Right kidney (tissue), 1 donor: ENCODE measurements around the gene NKAIN2.
"Not testable (repeated sequence)": the region's sequence is repeated elsewhere in the genome, so short reads cannot be mapped to it uniquely, and the experiment has no call there.

Source experiments
- DNase-seq: peaks from one replicate; pipeline ENCODE4 v3.0.0-alpha.2; 2016

NKAIN2 gene

DNA sequence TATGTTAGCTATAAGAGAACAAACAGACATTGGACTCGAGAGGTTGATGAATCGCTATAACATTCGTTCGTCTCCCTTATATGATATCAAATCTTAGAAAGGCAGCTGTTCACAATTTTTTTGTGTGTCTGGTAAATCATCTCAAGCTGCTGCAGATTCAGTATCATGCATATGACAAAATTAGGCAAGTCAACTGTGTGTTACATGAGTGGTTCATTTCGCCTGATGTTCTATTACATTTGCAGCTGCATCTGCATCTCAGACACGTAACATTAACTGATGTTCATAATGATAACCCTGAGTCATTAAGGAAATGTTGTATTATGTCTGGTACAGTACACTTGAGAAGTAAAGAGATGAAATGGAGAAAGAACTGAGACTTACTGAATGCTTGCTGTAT, 92.1 kb downstream of the NKAIN2 start:
- no peak for DNase-seq

DNA sequence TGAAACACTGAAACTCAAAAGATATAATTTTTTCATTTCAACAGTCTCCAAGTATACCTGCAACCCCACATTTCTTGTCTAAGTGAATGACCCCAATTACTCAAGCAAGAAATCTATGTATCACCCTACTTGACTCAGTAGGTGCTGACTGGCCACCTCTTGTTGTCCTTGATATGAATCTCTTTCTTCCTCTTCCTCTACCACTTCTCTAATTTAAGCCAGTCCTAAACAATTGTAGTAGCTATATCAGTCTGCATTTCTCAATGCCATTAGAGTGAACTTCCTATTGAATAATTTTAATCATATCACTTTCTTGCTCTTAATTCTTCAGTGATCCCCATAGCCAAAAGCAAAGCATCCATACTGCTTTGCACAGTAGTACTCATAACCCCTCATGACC, 93.2 kb downstream of the NKAIN2 start:
- DNase-seq: no peak

DNA sequence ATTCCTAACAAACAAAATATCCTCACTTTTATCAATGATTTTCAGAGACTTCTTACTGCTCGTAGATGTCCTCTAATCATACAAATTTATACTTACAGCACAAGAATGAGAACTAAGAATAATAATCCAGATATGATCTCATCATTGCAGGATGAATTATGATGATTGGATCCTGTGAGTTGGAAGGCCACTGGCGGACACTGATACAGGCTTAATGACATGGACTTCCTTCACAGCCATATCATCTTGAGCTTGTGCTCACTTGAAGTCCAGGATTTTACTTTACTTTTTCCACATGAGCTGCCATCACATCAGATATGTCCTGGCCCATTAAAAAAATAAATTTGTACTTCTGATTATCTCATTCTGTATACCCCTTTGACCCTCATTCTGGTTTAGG, 94.3 kb downstream of the NKAIN2 start:
- no peak for DNase-seq

DNA sequence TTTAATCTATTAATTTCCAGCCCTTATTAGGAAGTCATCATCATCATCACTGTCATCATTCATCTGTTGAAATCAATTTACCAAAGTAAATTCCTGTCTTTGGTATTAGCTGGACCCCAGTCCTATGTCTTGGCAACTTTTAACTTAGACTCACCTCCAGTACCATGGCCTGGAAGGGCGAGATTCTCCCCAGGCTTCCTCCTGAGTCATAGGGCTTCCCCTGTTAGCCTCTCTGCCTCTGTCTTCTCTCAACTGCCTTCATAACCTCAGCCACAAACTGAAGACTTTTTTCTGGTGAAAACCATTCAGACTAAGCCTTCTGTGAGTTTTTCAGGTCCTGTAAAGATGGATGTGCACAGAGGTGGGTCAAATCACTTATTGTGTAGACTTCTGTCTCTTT, 95.0 kb downstream of the NKAIN2 start:
- no peak for DNase-seq

DNA sequence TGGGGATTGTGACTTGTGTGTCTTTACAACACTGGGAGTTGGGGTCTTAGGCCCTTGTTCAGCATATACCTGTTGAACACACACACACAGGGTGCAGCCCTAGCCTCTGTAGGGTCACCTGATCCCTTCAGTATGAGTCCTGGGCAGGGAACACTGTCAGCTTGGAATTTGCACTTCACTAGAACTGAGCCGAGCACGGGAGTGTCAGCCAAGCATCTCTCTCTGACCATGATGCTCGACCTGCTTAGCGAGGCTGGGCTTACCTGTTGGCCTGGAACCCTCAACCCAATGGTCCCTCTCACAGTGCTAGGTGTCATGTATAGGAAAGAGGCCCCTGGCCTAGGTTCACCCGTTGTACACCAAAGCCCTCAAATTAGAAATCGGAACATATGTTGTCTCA, 96.1 kb downstream of the NKAIN2 start:
- DNase-seq: no peak

DNA sequence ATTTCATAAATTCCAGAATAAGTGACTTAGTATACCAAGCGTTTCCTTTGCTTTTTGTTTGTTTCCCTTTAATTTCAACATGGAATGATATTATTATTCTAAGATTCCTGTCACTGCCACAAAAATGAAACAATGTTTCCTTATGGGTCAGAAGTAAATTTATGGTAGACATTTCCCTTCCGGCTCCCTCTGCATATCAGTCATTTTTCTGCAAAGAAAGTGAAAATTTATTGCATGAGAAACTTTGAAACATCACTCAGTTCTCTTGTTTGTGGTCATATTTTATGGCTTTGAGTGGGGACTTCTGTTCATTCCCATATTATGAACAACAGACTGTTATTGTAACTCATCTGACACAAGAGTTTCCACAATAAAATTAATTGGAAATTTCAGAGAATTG, 97.8 kb downstream of the NKAIN2 start:
- no peak for DNase-seq

DNA sequence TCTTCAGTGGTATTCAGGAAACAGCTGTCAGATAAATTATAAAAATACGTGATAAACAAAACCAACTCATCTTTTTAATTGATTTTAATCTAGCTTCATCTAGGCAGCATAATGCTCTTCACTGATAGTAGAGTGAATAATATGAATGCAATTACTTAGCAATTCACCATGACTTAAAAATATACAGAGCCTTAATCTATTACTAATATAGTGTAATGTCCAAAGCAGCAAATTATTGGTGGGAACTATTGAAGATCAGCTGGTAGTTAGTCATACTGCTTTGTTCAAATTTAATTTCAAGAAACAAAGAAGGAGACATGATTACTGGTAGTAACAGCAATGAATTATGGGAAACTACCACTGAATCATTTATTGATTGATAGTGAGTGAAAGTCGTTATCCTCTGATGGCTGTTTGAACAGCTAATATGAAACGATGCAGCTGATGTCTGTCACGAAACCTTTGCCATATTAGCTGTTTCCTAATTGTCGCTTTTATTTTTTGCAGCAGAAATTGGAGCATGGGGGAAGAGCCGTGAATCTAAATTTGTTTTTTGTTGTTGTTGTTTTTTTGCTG, 99.2 kb downstream of the NKAIN2 start:
- DNase-seq: no peak

DNA sequence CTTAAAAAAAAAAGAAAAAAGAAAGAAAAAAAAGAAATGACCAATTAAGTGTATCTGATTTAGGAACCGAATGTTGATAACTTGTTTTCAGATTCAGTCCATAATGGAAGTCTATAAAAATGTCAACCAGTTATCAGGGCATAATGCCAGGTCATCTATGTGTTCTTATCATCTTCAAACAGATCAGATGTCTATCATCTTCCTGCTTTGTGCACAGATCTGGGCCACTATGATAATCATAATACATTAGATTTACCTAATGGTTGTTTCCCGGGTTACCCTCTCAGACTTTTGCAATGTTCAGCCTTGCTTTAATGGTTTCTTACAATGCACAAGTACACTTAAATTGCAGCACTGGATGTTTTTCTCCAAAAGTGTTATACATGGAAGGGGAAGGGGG, 100.6 kb downstream of the NKAIN2 start:
- DNase-seq: no peak

DNA sequence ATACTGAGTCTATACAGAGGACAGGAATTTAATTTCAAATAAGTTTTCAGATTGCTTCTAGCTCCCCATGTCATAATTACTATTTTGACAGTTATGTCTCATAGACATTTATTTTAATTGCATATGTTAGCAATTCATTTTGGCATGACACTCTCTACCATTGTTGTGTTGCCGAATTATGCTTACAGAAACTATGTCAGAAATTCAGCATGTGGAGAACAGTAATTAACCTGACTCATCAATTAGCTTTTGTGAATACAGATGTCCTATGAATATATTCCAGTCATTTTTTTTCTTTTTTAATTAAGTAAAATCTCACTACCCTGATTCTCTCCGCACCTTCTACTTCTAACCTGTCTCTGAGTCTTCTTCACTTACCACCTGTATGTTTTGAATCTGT, 105.1 kb downstream of the NKAIN2 start:
- no peak for DNase-seq

DNA sequence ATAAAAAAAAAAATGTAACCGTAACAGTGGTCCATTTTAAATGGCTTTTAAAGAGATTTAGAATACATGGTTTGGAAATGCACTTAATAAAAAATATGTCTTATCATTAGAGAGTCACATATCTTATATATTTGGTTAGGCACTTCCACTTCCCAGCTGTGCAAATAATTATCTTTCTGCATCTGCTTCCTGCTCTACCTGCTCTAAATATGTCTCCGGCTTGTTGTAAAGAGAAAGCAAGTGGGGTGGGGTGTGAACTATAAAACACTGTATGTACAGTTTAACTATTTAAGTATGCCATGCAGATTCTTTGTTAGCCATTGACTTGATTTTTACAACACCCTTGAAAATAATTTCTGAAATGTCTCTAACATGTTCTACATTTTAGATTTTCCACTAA, 106.3 kb downstream of the NKAIN2 start:
- no peak for DNase-seq

DNA sequence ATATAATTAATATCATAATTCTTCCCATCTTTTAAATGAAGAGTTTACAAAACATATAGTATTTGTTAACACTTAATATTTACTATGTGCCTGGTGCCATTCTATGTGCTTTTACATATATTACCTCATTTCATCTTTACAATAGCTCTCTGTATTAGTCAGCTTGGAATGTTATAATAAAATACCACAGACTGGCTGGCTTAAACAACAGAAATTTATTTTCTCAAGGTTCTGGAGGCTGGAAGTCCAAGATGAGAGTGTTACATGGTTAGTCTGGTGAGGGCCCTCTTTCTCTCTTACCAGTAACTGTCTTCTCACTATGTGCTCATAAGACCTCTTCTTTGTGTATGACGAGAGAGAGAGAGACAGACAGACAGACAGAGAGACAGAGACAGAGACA, 110.2 kb downstream of the NKAIN2 start:
- DNase-seq: no peak

DNA sequence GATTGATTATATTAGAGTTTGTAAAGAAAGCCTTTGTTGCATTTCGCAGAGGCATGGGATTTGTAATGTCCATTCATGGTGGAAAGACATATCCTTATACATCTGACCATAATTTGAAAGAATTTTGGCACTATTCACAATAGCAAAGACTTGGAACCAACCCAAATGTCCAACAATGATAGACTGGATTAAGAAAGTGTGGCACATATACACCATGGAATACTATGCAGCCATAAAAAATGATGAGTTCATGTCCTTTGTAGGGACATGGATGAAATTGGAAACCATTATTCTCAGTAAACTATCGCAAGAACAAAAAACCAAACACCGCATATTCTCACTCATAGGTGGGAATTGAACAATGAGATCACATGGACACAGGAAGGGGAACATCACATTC, 119.7 kb downstream of the NKAIN2 start:
- not testable (repeated sequence) for DNase-seq

DNA sequence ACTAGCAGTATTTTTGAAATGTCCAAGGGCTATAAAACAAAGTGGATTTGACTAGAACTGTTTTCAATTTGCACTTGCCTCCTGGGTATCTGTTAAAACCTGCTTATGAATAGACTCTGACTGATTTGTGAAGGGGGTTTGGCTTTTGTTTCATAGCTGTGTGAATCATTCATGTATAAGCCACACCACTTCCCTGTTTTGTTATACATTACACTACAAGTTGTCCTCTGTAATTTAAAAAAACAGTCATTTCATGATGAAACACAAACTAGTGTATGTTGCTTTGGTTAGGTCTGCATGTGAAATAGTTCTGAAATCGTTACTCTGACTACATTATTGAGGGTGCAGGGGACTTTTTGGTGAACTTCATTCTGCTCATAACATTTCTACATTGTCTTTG, 121.7 kb downstream of the NKAIN2 start:
- no peak for DNase-seq

DNA sequence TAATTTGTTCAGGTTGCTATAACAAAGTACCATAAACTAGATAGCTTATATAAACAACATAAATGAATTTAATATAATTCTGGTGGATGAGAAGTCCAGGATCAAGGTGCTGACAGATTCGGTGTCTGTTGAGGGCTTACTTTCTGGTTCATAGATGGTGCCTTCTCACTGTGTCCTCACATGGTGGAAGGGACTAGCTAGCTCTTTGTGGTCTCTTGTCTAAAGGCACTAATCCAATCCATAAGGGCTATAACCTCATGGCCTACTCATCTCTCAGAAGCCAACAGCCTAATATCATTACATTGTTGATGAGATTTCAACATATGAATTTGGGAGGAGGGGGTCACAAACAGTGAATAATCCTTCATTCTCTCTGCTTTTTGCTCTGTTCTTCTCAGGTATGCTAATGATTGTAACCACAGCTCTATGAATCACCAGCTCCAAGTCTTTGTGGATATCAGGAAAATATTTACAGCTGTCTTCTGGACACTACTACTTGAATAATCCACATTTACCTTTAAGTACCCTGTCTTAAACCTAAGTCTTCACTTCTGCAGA, 122.3 kb downstream of the NKAIN2 start:
- DNase-seq: no peak

DNA sequence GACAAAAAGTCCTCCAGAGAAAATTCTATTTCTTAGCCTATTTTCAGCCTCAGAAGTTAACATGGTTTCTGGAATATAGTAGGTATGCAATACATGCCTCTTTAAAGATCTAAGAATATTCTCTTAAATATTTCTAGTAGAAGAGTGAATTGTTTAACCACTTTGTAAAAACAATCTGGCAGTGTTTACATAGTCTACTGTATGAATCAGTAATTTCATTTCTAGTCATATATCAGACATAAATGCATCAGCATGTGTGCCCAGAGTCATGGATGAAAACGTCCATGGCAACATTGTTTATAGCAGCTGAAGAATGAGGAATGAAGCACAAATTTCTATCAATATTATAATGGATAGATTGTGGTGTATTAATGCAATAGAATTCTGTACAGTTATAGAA, 124.9 kb downstream of the NKAIN2 start:
- DNase-seq: no peak

DNA sequence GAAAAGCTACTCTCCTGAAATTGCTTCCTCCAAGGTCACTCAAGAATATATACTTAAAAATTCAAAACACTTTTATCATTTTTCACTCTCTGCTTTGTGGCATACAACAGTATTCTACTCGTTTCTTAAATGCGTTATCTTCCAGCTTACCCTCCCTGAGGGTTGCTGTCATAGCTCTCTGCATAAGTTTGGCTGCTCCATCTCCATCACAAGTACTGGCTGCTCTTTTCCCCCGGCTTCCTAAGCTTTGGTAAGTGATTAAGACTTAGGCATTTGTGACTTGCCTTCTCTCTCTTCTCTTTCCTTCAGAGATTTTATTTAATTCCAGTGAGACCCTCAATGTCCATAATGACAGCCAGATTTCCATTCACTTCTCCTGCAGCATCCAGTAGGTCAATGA, 128.3 kb downstream of the NKAIN2 start:
- DNase-seq: no peak

DNA sequence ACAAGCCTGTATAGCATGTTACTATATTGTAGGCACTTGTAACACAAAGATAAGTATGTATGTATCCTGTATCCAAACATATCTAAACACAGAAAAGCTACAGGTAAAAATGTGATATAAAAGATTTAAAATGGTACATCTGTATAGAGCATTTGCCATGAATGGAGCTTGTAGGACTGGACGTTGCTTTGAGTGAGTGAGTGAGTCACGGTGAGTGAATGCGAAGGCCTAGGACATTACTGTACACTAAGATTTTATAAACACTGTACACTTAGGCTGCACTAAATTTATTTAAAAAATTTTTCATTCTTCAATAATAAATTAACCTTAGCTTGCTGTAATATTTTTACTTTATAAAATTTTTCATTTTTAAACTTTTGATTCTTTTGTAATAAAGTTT, 136.9 kb downstream of the NKAIN2 start:
- no peak for DNase-seq

DNA sequence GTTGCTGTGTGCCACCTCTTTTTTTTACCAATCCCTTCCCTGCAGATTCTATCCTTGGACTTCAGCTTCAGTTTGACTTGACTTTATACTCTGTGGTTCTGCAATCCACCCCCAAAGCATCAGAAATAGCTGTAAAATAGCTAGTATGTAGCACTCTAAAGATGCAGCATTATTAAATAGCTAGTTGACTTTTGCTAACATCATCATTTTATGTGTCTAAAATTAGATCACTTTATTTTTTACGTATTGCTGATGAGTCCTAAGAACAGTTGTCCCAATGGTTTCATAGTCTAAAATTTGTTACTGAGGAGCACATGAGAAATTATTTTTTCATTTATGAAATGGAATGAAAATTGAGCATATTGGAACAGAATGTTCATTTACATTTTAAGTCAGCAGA, 138.2 kb downstream of the NKAIN2 start:
- DNase-seq: no peak

DNA sequence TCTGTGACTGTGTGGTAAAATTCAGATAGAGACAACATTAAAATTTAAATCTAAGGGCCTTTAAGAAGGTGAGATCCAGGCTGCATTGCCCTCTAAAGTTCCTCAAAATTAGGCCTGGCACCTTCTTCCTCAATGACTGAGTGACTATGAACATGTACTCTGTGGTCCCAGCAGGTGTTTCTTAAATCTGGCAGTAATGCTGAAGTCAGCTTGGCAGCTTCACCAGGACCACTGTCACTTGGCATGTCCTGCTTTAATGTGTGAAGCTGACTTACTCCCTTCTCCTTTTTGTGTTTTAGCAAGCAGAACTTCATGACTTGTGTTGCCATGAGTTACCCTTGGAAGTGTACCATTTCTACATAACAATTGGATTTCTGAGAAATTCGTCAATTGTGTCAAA, 141.7 kb downstream of the NKAIN2 start:
- no peak for DNase-seq

DNA sequence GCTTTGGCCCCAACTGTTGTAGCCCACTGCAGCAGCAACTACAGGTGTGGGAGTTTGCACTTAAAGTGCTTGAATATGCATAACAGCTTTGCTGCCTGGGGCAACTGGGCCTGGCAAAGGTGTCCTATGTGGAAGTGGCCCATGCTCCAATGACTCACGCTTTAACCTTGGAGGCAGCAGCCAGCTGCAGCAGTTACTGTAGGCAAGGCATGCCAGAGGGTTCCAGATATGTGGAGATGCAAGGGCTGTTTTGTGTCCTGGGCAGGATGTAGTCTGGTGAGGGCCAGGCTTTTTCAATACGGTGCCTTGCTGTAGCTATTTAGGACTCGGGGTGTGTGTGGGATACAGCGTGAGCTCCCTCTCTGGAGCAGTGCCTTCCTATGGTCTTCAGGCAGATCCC, 150.3 kb downstream of the NKAIN2 start:
- DNase-seq: no peak

DNA sequence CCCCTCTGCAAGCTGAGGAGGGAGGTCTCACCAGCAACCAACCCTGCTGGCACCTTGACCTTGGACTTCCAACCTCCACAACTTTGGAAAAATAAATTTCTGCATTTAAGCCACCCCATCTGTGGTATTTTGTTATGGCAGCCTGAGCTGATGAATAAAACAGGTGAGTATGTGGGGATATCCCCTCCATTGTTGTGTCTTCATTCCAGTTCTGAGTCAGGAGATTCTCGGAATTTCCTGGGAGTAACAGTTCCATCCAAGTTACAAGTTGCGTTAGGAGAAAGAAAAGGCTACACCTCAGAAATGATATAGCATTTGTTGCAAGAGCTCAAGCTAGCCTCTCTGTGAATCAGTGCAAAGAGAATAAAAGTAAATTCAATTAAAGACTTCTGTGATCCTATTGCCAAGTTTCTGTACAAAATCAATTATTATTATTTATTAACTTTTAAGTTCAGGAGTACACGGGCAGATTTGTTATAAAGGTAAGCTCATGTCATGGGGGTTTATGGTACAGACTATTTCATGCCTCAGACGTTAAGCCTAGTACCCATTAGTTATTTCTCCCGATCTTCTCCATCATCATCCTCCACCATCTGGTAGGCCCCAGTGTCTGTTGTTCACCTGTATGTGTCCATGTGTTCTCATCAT, 153.0 kb downstream of the NKAIN2 start:
- no peak for DNase-seq

DNA sequence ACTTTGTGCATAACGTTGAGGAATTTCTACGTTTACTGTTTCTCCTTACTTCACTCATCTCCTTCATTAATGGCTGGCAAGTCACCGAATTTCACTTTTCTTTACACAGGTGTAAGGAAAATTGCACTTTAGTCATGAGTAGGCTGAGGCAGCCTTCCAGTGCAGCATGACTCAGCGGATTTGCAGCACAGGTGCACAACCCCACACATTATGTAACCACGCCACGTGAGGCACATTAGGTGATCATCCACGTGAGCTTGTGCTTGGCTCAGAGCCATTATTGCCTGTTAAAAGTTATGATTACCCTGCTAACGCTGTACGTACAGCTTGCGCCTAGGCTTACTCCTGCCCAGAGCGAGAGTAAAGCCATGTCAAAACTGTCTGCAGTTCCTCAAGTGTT, 158.8 kb downstream of the NKAIN2 start:
- DNase-seq: no peak

DNA sequence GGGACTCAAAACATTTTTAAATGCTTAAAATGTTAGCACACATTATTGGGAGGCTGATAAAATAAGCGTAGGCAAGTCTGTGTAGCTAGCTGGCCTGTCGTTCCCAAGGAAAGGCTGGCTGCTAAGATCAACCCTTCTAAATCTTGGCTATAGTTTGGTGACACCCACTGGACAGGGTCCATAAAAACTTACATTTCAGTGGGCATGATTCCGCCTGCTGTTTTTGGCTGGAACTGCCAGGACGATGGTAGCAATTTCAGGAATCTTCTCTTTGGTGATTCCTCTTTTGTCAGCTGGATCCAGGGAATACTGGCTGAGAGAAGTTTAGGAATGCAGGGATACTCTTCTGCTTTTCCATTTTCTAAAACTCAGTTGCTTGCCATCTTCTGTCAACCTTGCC, 162.2 kb downstream of the NKAIN2 start:
- no peak for DNase-seq

DNA sequence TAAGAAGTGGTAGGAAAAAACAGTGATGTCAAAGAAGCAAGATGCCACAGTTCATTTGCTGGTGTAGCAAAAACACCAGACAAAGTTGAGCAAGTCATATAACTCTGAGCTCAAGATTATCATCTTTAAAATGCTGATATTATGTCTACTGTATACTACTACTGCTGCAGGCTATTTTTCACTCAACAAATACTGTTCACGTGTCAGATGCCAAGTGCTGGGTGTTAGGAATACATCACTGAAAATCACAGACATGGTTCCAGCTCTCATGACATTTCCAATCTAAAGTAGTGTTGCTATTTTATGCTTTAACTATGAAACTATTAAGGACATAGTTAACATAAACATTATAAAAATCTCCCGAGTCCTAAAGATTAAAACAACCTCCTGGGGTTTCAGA, 163.0 kb downstream of the NKAIN2 start:
- DNase-seq: no peak

DNA sequence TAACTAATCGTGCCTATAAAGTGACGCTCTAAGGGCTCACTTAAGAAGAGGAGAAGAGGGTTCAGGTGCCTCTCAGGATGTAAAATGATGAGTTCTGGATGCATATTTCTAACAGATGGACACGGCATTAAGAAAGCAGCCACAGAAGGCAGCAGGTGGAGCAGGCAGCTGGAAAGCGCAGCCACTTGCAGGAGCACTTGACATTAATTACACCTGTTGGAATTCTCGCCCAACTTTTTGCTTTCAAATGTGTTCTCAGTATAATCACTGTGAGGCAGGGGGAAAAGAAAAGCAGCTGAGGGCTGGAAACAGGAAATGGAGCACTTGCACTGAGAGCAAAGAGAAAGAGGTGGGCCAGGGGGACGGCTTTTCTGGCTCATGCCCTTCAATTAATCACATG, 164.2 kb downstream of the NKAIN2 start:
- DNase-seq: no peak
